Mesothelial cell of epicardium (in vitro differentiated cells): ENCODE results near the gene SLC1A6. TPM values are rescaled to one million over a fixed set of nuclear protein-coding genes. Genes with fewer than 3 reads are reported as not detected.
"Not testable (repeated sequence)": the region's sequence is repeated elsewhere in the genome, so short reads cannot be mapped to it uniquely, and the experiment has no call there.

Experiments used
- DNase-seq, 2 experiments: peaks; one replicate each; pipeline ENCODE4 v3.0.0; 2021; ENCODE audit warnings: low spot score in 2 of 2; ENCODE audit not compliant: unreplicated experiment in 2 of 2
- H3K27ac Mint-ChIP-seq: 2 replicates; pipeline ENCODE4 v1.8.0; 2021; ENCODE audit warnings: mixed read lengths
- H3K27me3 Mint-ChIP-seq: 2 replicates; pipeline ENCODE4 v1.8.0; 2021; ENCODE audit warnings: low read depth, mixed read lengths
- H3K36me3 Mint-ChIP-seq: 2 replicates; pipeline ENCODE4 v1.8.0; 2021; ENCODE audit warnings: mixed read lengths
- H3K4me1 Mint-ChIP-seq: 2 replicates; pipeline ENCODE4 v1.8.0; 2021; ENCODE audit warnings: mixed read lengths
- H3K4me3 Mint-ChIP-seq: 2 replicates; pipeline ENCODE4 v1.8.0; 2021; ENCODE audit warnings: mild to moderate bottlenecking, moderate library complexity, mixed read lengths
- H3K9me3 Mint-ChIP-seq: 2 replicates; pipeline ENCODE4 v1.8.0; 2021; ENCODE audit warnings: mixed read lengths
- total RNA-seq: library from RNA; stranded (reverse); gene quantifications from 3 replicates; pipeline ENCODE4 v1.2.1, GENCODE V29; 2021
- TF ChIP-seq, protein P1 (sequence below): fragments of 200-600 bp; sonication (generic); IDR thresholded peaks from one replicate; pipeline ENCODE4 v1.5.0; 2021; ENCODE audit warnings: antibody characterized with exemption; ENCODE audit not compliant: unreplicated experiment

The SLC1A6 gene
- 0.38 to 1.1 TPM (median 0.42 TPM) in 3 replicates for total RNA-seq

DNA sequence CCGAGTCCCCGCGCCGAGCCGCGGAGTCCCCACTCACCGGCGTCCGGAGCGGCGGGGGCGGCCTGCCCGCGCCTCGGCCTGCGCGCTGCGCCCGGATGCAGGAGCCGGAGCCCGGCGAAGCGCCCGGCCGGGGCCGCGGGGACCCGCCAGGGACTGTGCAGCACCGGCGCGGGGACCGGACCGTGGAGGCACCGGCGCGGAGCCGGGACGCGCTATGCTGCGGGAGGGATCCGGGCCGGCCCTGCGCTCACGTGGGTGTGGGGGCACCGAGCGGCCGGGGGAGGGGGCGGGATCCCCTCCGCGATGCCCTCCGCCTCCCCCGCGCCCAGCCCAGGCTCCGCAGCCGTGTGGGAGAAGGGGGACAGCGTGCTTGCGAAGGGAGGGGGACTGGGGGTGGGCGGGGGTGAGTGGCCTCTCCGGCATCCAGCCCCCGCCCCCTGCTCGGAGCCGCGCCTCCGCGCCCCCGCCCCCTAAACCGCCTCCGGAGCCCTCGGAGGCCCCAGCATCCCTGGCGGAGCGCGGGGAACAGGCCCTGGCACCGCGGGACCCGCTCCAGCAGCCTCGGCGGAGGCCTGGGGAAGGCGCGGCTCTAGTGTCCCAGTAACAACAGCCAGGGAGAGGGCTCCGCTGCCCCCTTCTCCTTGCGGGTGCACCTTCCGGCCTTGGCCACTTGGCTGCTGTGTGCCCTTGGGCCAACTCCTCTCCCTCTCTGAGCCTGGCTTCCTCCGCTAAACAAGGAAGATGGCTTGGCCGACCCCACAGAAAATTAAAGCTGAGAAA lies at the start of gene SLC1A6:
Gene SLC1A6, minus strand, starts transcription at position 389 of the 780 bp plus-strand sequence. CDS start 6,954 bp downstream, outside the sequence.
- Mint-ChIP-seq H3K4me3 (peak within 1 kb of the TSS; percentile 54), H3K4me1 (no peaks in the 10 kb centered on the region), H3K27me3 (peaks cover 48% of the 10 kb centered on the region), H3K27ac (no peak within 1 kb of the TSS), H3K9me3 (peaks cover 11% of the 10 kb centered on the region), H3K36me3 (no peaks in the 10 kb centered on the region)
- TF ChIP-seq, protein P1, sequence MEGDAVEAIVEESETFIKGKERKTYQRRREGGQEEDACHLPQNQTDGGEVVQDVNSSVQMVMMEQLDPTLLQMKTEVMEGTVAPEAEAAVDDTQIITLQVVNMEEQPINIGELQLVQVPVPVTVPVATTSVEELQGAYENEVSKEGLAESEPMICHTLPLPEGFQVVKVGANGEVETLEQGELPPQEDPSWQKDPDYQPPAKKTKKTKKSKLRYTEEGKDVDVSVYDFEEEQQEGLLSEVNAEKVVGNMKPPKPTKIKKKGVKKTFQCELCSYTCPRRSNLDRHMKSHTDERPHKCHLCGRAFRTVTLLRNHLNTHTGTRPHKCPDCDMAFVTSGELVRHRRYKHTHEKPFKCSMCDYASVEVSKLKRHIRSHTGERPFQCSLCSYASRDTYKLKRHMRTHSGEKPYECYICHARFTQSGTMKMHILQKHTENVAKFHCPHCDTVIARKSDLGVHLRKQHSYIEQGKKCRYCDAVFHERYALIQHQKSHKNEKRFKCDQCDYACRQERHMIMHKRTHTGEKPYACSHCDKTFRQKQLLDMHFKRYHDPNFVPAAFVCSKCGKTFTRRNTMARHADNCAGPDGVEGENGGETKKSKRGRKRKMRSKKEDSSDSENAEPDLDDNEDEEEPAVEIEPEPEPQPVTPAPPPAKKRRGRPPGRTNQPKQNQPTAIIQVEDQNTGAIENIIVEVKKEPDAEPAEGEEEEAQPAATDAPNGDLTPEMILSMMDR, result no peak
- DNase-seq, result no peak

DNA sequence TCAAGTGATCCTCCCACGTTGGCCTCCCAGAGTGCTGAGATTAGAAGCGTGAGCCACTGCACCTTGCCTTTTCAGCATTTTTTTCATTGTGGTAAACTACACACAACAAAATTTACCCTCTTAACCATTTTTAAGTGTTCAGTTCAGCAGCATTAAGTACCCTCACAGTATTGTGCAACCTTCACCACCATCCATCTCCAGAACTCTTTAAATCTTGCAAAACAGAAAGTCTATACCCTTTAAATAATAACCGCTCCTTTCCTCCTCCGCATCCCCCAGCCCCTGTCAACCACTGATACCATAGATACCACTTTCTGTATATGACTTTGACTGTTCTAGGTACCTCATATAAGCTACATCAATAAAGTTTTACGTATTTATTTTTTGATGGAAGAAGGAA lies 48.8 kb upstream of the SLC1A6 start:
- H3K27me3 Mint-ChIP-seq, result no peaks in the 10 kb centered on the region
- H3K27ac Mint-ChIP-seq, result no peak overlapping the region
- DNase-seq, result no peak
- no peaks in the 10 kb centered on the region for H3K36me3 Mint-ChIP-seq
- H3K9me3 Mint-ChIP-seq, result peaks cover 35% of the 10 kb centered on the region
- TF ChIP-seq, protein P1, result no peak
- H3K4me3 Mint-ChIP-seq, result no peak overlapping the region
- no peaks in the 10 kb centered on the region for H3K4me1 Mint-ChIP-seq

DNA sequence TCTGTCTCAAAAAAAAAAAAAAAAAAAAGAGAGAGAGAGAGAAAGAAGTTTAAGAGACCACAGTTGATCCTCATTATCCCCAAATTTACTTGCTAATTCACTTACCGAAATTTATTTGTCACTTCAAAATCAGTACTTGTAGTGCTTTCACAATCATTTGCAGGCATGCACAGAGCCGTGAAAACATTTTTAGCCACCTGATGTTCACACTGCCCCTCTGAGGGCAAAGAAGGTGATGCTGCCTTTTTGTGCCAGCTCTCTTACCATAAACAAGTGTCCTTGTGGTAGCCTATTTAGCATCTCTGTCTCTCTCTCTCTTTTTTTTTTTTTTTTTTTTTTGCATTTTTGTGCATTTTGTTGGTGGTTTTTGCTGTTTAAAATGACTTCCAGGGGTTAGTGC lies 45.6 kb upstream of the SLC1A6 start:
- TF ChIP-seq, protein P1, result no peak
- Mint-ChIP-seq H3K9me3 (peaks cover 20% of the 10 kb centered on the region), H3K27ac (no peak overlapping the region), H3K27me3 (no peaks in the 10 kb centered on the region), H3K36me3 (no peaks in the 10 kb centered on the region), H3K4me3 (no peak overlapping the region), H3K4me1 (no peaks in the 10 kb centered on the region)
- DNase-seq, result no peak

DNA sequence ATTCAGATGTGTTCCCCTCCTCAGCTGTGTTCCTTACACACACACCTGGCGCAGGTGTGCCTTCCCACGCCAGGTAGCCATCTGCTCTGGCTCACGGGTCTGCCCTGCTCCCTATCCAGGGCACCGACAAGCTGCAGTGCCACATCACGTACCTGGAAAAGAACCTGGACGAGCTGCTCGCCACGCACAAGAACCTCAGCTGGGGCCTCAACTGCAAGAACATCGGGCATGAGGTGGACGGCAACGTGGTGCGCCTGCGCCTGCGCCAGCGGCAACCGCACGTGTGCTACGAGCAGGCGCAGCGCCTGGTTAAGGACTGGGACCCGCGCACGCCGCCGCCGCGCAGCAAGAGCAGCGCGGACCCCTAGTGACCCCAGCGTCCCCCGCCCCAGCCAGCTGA lies 43.1 kb upstream of the SLC1A6 start:
- Mint-ChIP-seq H3K36me3 (no peaks in the 10 kb centered on the region), H3K27me3 (no peaks in the 10 kb centered on the region), H3K4me3 (no peak overlapping the region), H3K27ac (no peak overlapping the region), H3K9me3 (peaks cover 19% of the 10 kb centered on the region), H3K4me1 (no peaks in the 10 kb centered on the region)
- TF ChIP-seq, protein P1, result no peak
- no peak for DNase-seq

DNA sequence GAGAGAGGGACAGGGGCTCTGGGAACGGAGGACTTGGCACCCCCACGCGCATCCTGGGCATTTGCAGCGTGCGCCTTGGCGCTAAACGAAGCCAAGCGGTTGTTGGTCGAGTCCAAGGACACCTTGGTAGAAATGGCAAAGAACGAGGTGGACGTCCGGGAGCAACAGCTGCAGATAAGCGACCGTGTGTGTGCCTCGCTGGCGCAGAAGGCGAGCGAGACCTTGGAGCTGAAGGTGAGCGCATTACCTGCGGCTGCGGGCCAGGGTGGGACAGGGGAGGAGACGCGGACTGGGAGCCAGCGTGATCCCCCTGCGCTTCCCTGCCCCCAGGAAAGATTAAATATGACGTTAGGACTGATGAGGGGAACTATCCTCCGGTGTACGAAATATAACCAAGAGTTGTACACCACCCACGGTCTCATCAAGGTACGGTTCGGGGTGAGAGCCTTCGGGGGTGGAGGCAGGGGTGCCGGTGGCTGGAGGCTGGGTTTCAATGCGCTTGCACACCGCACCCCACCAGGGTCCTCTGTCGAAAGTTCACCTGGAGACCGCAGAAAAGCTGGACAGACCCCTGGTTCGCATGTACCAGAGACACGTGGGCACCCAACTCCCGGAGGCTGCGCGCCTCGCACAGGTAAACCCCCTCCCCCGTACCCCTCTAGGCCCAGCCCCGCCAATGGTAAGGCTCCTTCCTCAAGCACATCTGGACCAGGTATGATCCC lies 41.8 kb upstream of the SLC1A6 start:
- no peaks in the 10 kb centered on the region for H3K4me1 Mint-ChIP-seq

DNA sequence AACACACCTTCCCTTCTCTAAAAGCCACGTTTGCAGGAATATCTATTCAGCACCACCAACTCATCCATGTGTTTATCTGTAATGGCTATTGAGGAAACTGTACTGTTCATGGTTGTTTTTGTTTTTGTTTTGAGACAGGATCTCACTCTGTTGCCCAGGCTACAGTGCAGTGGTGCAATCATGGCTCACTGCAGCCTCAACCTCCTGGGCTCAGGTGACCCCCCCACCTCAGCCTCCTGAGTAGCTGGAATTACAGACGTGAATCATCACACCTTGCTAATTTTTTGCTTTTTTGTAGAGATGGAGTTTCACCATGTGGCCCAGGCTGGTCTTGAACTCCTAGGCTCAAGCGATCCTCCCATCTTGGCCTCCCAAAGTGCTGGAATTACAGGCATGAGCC lies 39.2 kb upstream of the SLC1A6 start:
- not testable (repeated sequence) for DNase-seq, H3K4me1 Mint-ChIP-seq, H3K27me3 Mint-ChIP-seq, H3K4me3 Mint-ChIP-seq, H3K36me3 Mint-ChIP-seq, H3K27ac Mint-ChIP-seq
- peaks cover 28% of the 10 kb centered on the region for H3K9me3 Mint-ChIP-seq

More for the DNA sequence above, 41.8 kb upstream of the SLC1A6 start:
- TF ChIP-seq, protein P1, result no peak
- H3K36me3 Mint-ChIP-seq, result peaks cover 2% of the 10 kb centered on the region
- H3K9me3 Mint-ChIP-seq, result peaks cover 23% of the 10 kb centered on the region
- no peaks in the 10 kb centered on the region for H3K27me3 Mint-ChIP-seq
- H3K4me3 Mint-ChIP-seq, result no peak overlapping the region
- H3K27ac Mint-ChIP-seq, result no peak overlapping the region
- DNase-seq, result no peak
